SH-SY5Y (cell line): ENCODE data around the gene PRDM16.

Experiments
- GATA2 ChIP-seq: IDR thresholded peaks from 2 replicates; pipeline ENCODE4 v1.6.1; 2011; ENCODE audit warnings: mild to moderate bottlenecking, low read depth, low read length
- GATA3 ChIP-seq: IDR thresholded peaks from 2 replicates; pipeline ENCODE4 v1.6.1; 2011; ENCODE audit warnings: low read depth, mild to moderate bottlenecking, low read length, moderate library complexity

DNA sequence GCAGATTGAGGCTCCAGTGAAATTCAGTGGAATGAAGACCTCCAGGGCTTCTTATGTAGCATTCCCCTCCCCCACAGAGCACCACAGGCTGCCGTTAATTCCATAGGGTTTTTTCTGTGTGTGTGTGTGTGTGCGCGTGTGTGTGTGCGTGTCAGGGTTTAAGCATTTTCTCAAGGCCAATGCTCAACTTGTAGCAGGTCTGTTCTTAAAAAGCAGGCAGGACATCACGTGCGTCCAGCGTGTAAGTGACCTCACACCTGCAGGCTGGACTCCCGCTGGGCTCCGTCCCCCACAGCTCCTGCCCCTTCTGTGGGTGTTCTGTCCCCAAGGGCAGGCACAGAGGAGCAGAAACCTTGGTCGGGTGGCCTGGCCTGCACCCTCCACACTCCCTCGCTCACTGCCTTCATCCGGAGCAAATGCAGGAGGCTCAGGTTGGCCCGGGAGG, 5.3 kb downstream of the PRDM16 start:
- no peak for TF ChIP-seq GATA2
- no peak for TF ChIP-seq GATA3
